Measurements from ENCODE around the gene WNT9A. TPM values are rescaled to one million over a fixed set of nuclear protein-coding genes. Genes with fewer than 3 reads are reported as not detected.

WNT9A gene
- total and polyA plus RNA-seq, 9 of the 15 experiments (the other 6 are each of a cell fraction or from before 2014, with no cell fraction given) = 0.04 to 0.17 (median 0.10) TPM; not detected in 4

DNA sequence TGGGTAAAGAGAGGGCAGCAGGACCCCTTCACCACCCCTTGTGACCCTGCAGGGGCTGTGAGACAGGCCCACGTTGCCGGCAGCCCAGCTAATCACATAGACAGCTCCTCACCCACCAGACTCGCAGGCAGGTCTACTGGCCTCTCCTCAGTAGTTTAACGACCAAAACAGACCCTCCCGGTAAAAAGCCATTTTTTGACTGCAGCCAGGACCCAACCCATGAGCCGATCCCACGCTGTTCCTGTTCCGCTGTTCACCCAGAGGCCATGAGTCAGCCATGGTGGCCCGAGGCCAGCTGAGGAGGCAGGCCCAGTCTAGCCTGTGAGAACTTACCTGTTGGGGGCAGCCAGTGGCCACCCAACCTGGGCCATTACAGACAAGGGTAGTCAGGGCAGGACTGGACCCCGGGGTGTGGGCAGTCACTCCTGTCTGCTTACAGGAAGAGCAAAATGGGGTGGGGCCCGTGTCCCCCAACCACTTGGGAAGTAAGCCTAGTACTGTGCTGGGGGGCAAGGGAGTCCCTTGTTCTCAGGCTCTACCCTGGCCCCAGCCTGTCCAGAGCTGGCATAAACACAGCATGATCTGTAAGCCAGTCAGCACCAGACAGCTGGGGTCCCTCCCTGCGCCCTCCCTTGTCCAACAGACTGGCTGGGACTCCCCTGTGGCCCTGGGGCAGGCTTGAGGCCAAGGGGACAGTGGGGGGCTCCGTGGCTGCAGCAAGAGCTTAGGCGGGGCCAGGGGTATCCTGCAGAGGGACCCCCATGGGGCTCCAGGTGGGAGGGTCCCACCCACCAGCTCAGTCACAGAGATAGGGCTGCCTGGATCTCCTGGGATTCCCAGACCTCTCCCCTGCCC is 61.9 kb downstream of the WNT9A start (continued):
- TF ChIP-seq NR4A1 (CRISPR knock-in tag; IDR thresholded peaks at IDR 0.05) = no peak
- TF ChIP-seq NR4A1 (tag; IDR thresholded peaks at IDR 0.05) = peak; percentile 91
- TF ChIP-seq, protein P1, sequence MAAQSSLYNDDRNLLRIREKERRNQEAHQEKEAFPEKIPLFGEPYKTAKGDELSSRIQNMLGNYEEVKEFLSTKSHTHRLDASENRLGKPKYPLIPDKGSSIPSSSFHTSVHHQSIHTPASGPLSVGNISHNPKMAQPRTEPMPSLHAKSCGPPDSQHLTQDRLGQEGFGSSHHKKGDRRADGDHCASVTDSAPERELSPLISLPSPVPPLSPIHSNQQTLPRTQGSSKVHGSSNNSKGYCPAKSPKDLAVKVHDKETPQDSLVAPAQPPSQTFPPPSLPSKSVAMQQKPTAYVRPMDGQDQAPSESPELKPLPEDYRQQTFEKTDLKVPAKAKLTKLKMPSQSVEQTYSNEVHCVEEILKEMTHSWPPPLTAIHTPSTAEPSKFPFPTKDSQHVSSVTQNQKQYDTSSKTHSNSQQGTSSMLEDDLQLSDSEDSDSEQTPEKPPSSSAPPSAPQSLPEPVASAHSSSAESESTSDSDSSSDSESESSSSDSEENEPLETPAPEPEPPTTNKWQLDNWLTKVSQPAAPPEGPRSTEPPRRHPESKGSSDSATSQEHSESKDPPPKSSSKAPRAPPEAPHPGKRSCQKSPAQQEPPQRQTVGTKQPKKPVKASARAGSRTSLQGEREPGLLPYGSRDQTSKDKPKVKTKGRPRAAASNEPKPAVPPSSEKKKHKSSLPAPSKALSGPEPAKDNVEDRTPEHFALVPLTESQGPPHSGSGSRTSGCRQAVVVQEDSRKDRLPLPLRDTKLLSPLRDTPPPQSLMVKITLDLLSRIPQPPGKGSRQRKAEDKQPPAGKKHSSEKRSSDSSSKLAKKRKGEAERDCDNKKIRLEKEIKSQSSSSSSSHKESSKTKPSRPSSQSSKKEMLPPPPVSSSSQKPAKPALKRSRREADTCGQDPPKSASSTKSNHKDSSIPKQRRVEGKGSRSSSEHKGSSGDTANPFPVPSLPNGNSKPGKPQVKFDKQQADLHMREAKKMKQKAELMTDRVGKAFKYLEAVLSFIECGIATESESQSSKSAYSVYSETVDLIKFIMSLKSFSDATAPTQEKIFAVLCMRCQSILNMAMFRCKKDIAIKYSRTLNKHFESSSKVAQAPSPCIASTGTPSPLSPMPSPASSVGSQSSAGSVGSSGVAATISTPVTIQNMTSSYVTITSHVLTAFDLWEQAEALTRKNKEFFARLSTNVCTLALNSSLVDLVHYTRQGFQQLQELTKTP (IDR thresholded peaks at IDR 0.05; ENCODE audit: low read depth in 1 of 2, partially characterized antibody in 2 of 2) = no peak
- TF ChIP-seq HMGN3 (IDR thresholded peaks at IDR 0.05; ENCODE audit: borderline replicate concordance, extremely low read depth, insufficient read length, low read depth, low read length) = no peak
- TF ChIP-seq, protein P2, sequence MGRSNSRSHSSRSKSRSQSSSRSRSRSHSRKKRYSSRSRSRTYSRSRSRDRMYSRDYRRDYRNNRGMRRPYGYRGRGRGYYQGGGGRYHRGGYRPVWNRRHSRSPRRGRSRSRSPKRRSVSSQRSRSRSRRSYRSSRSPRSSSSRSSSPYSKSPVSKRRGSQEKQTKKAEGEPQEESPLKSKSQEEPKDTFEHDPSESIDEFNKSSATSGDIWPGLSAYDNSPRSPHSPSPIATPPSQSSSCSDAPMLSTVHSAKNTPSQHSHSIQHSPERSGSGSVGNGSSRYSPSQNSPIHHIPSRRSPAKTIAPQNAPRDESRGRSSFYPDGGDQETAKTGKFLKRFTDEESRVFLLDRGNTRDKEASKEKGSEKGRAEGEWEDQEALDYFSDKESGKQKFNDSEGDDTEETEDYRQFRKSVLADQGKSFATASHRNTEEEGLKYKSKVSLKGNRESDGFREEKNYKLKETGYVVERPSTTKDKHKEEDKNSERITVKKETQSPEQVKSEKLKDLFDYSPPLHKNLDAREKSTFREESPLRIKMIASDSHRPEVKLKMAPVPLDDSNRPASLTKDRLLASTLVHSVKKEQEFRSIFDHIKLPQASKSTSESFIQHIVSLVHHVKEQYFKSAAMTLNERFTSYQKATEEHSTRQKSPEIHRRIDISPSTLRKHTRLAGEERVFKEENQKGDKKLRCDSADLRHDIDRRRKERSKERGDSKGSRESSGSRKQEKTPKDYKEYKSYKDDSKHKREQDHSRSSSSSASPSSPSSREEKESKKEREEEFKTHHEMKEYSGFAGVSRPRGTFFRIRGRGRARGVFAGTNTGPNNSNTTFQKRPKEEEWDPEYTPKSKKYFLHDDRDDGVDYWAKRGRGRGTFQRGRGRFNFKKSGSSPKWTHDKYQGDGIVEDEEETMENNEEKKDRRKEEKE (IDR thresholded peaks at IDR 0.05; ENCODE audit: borderline replicate concordance in 1 of 2, control insufficient read depth in 1 of 2, low read depth in 2 of 2, low read length in 1 of 2) = no peak
- TF ChIP-seq BHLHE40 (IDR thresholded peaks at IDR 0.05; ENCODE audit: low read length) = no peak
- TF ChIP-seq U2AF2 (optimal IDR thresholded peaks at IDR 0.05; ENCODE audit: low read depth, low read length) = no peak
- TF ChIP-seq POLR2B (IDR thresholded peaks at IDR 0.05; ENCODE audit: low read depth, partially characterized antibody) = no peak
- no peak for TF ChIP-seq SREBF2 (CRISPR knock-in tag; IDR thresholded peaks at IDR 0.05)
- TF ChIP-seq FOSL1 (tag; conservative IDR thresholded peaks at IDR 0.05) = peak; percentile 71
- no peak for TF ChIP-seq ZBTB17 (CRISPR knock-in tag; IDR thresholded peaks at IDR 0.05)
- no peak for TF ChIP-seq EP400 (IDR thresholded peaks at IDR 0.05)
- TF ChIP-seq PHTF2 (CRISPR knock-in tag; IDR thresholded peaks at IDR 0.05) = no peak
- no peak for TF ChIP-seq ZNF699 (CRISPR knock-in tag; IDR thresholded peaks at IDR 0.05; ENCODE audit: insufficient replicate concordance)
- no peak for TF ChIP-seq HEY1 (CRISPR knock-in tag; IDR thresholded peaks at IDR 0.05; ENCODE audit: borderline replicate concordance)
- 0 out of 2 replicates have a peak, but pooled peaks have one; percentile 31 for TF ChIP-seq ZNF347 (CRISPR knock-in tag; IDR thresholded peaks at IDR 0.05; ENCODE audit: low read depth)
- TF ChIP-seq ZNF668 (CRISPR knock-in tag; IDR thresholded peaks at IDR 0.05) = 0 out of 2 replicates have a peak, but pooled peaks have one; percentile 57
- TF ChIP-seq MTF1 (CRISPR knock-in tag; IDR thresholded peaks at IDR 0.05; ENCODE audit: borderline replicate concordance) = no peak
- TF ChIP-seq MEF2A (IDR thresholded peaks at IDR 0.05; ENCODE audit: control insufficient read depth, low read depth, low read length) = no peak
- TF ChIP-seq KAT8 (IDR thresholded peaks at IDR 0.05; ENCODE audit: low read depth) = no peak
